Thymus (tissue), 11 donors: ENCODE results near the gene KNG1. TPM values are rescaled to one million over a fixed set of nuclear protein-coding genes. Genes with fewer than 3 reads are reported as not detected.

Experiments
- DNase-seq, 9 donors: peaks; one replicate each; pipeline ENCODE4 v3.0.0-alpha.2; 2013; ENCODE audit warnings: low spot score in 9 of 9, low read depth in 6 of 9, missing footprints in 1 of 9
- H3K27ac ChIP-seq, 2 donors: one replicate each; pipeline ENCODE4 v1.5.1; 2013; ENCODE audit warnings: control low read depth in 1 of 2, low read depth in 1 of 2, low read length in 1 of 2, mild to moderate bottlenecking in 1 of 2, moderate library complexity in 1 of 2
- H3K27me3 ChIP-seq, 2 donors: one replicate each; pipeline ENCODE4 v1.5.1; 2013; ENCODE audit warnings: low read length in 1 of 2; ENCODE audit not compliant: control insufficient read depth in 2 of 2, insufficient read depth in 1 of 2
- H3K36me3 ChIP-seq, 2 donors: one replicate each; pipeline ENCODE4 v1.5.1; 2013; ENCODE audit warnings: low read length in 1 of 2, mild to moderate bottlenecking in 1 of 2, moderate library complexity in 1 of 2; ENCODE audit not compliant: control insufficient read depth in 2 of 2, insufficient read depth in 2 of 2
- H3K4me1 ChIP-seq, 2 donors: one replicate each; pipeline ENCODE4 v1.5.1; 2013; ENCODE audit warnings: low read length in 2 of 2; ENCODE audit not compliant: control insufficient read depth in 2 of 2, insufficient read depth in 2 of 2
- H3K4me3 ChIP-seq, 2 donors: one replicate each; pipeline ENCODE4 v1.5.1; 2013; ENCODE audit warnings: low read length in 2 of 2, control low read depth in 1 of 2, mild to moderate bottlenecking in 1 of 2
- H3K9me3 ChIP-seq, 2 donors: one replicate each; pipeline ENCODE4 v1.5.1; 2013; ENCODE audit warnings: low read length in 1 of 2, mild to moderate bottlenecking in 1 of 2; ENCODE audit not compliant: control insufficient read depth in 2 of 2, insufficient read depth in 1 of 2
- WGBS: extraction: QIAGEN DNeasy Blood & Tissue Kit; methylation state at CpG from one replicate; pipeline ENCODE4 v1.1.7; 2013; 5-methylcytosine and 5-hydroxymethylcytosine counted together
- polyA plus RNA-seq: library from polyadenylated mRNA; stranded (reverse); fragments of 200-250 nt; gene quantifications from one replicate; pipeline ENCODE4 v1.2.3, GENCODE V29; 2013
- total RNA-seq: library from RNA; stranded (reverse); fragments of 120-200 nt; gene quantifications from one replicate; pipeline ENCODE4 v1.2.4, GENCODE V29; 2013
- donor health status: healthy.

Gene KNG1
- total and polyA plus RNA-seq, 2 donors = 0.14 to 0.30 TPM

DNA sequence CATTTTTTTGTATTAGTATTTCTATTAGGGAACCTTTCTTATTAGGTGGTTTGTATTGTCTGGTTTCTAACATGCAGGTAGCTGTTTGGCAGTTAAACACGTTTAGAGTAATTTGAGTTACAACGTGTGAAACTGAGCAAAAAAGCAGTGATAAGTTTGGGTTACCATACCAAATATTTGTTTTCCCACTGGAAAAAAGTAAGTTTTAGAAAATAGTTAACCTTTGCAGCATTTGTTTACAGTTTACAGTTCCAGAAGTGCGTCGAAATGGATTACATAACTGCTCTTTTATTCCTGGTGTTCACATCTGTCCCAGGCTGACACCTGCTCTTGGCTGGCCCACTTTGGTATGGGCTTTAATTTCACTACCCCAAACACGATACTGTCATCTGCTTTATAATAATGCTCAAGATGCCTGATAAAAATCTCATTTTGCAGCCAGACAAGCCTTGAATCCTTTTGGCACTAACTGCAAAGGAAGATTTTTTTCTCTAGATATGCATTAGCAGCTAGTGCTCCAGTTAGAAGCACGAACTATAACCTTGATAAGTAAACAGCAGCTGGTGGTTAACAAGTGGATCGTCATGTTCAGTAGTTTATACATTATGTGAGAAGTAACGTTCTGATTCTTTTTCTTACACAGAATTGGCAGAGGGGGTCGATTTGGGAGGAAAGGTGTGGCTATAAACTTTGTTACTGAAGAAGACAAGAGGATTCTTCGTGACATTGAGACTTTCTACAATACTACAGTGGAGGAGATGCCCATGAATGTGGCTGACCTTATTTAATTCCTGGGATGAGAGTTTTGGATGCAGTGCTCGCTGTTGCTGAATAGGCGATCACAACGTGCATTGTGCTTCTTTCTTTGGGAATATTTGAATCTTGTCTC, 71.6 kb downstream of the KNG1 start:
- Histone ChIP-seq H3K4me1 (peaks cover 15 to 16% of the 10 kb centered on the region in 2 donors), H3K27me3 (peaks cover 0 to 4% of the 10 kb centered on the region in 2 donors), H3K4me3 (no peak overlapping the region), H3K36me3 (peaks cover 50 to 92% of the 10 kb centered on the region in 2 donors), H3K9me3 (peaks cover 0 to 3% of the 10 kb centered on the region in 2 donors), H3K27ac (no peak overlapping the region)
- no peak for DNase-seq
- WGBS = 89% methylated on average over 13 of the region's 13 CpGs

DNA sequence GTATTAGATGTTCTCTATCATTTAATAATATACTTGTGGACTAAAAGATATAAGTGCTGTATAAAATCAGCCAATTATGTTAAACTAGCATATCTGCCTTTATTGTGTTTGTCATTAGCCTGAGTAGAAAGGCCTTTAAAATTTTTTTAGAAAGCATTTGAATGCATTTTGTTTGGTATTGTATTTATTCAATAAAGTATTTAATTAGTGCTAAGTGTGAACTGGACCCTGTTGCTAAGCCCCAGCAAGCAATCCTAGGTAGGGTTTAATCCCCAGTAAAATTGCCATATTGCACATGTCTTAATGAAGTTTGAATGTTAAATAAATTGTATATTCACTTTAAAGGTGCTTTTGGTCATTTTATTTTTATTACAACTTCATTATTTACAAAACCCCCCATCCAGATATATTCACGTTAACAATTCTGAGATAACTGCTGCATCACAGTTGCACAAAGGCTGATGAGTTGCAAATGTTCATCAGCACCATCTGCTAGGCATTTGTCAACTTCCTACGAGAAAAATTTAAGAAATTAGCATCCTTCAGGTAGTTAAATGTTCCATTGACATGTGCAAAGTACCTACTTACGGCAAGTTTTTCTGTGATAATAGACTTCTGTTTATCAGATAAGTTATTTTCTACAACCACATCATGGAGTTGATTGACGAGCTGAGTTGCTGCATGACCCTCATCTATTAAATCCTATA, 72.5 kb downstream of the KNG1 start:
- H3K27me3 ChIP-seq = no peaks in the 10 kb centered on the region
- H3K27ac ChIP-seq = no peak overlapping the region
- H3K4me3 ChIP-seq = no peak overlapping the region
- 86% methylated on average over 4 of the region's 4 CpGs for WGBS
- no peaks in the 10 kb centered on the region for H3K9me3 ChIP-seq
- peaks cover 50 to 96% of the 10 kb centered on the region in 2 donors for H3K36me3 ChIP-seq
- peaks cover 13 to 16% of the 10 kb centered on the region in 2 donors for H3K4me1 ChIP-seq
- DNase-seq = no peak

DNA sequence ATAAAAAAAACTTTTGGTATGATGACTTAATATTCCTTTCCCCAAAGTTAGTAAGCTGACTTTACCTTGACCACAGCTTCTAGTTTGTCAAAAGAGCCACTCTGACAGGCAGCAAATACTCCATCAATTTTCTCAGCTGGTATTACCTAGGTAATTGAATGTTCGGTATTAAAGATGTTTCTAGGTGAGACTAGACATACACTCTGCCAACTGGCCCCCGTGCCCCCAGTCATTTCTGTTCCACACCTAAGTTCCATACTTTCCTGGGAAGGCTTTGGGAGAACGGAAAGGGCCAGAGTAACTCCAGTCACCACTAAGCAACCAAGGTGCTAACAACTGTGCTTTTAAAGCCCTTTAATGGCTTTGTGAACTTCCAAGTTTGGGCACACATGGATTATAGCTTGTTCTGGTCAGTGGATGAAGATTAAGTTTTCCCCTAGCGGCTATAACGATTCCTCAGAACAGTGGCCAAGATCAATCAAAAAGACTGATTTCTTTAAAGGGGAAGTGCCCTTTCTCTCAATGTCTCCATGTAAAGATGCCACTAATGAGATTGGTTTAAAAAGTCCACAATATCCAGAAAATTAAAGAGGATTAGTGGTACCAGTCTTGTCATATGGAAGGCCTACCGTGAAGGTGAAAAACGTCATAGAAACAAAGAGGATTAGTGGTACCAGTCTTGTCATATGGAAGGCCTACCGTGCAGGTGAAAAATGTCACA, 73.3 kb downstream of the KNG1 start:
- 96% methylated on average over 8 of the region's 8 CpGs for WGBS

More for the DNA sequence above, 73.3 kb downstream of the KNG1 start:
- Histone ChIP-seq H3K27ac (no peak overlapping the region), H3K9me3 (no peaks in the 10 kb centered on the region), H3K4me3 (no peak overlapping the region), H3K36me3 (peaks cover 43 to 93% of the 10 kb centered on the region in 2 donors), H3K27me3 (no peaks in the 10 kb centered on the region), H3K4me1 (peaks cover 8 to 9% of the 10 kb centered on the region in 2 donors)
- DNase-seq = no peak

Other genes with a start within 250 kb of the KNG1 start
- 3.1 TPM for gene CRYGS, start 173.0 kb upstream of the KNG1 start, total RNA-seq
- gene CRYGS, start 173.0 kb upstream of the KNG1 start, polyA plus RNA-seq = 21.0 TPM
- 14.2 TPM for gene TBCCD1, start 150.0 kb upstream of the KNG1 start, total RNA-seq
- gene TBCCD1, start 150.0 kb upstream of the KNG1 start, polyA plus RNA-seq = 7.3 TPM
- 42.8 TPM for gene DNAJB11, start 146.6 kb upstream of the KNG1 start, total RNA-seq
- 49.1 TPM for gene DNAJB11, start 146.6 kb upstream of the KNG1 start, polyA plus RNA-seq
- gene AHSG, start 104.3 kb upstream of the KNG1 start, total RNA-seq = 0.33 TPM
- gene AHSG, start 104.3 kb upstream of the KNG1 start, polyA plus RNA-seq = 0.23 TPM
- 0.09 TPM for gene FETUB, start 77.0 kb upstream of the KNG1 start, total RNA-seq
- gene FETUB, start 77.0 kb upstream of the KNG1 start, polyA plus RNA-seq = 1.8 TPM
- gene HRG, start 51.3 kb upstream of the KNG1 start, total RNA-seq = not detected
- gene HRG, start 51.3 kb upstream of the KNG1 start, polyA plus RNA-seq = 0.02 TPM
- 530 TPM for gene EIF4A2, start 66.2 kb downstream of the KNG1 start, total RNA-seq
- 595 TPM for gene EIF4A2, start 66.2 kb downstream of the KNG1 start, polyA plus RNA-seq
- 67.8 TPM for gene RFC4, start 89.1 kb downstream of the KNG1 start, total RNA-seq
- 28.2 TPM for gene RFC4, start 89.1 kb downstream of the KNG1 start, polyA plus RNA-seq
- gene ADIPOQ, start 125.4 kb downstream of the KNG1 start, total RNA-seq = not detected
- 0.34 TPM for gene ADIPOQ, start 125.4 kb downstream of the KNG1 start, polyA plus RNA-seq
- gene ST6GAL1, start 213.2 kb downstream of the KNG1 start, total RNA-seq = 39.2 TPM
- 37.6 TPM for gene ST6GAL1, start 213.2 kb downstream of the KNG1 start, polyA plus RNA-seq